SH-SY5Y (cell line): ENCODE results near the gene CST4.

Experiments used
- GATA2 ChIP-seq: IDR thresholded peaks from 2 replicates; pipeline ENCODE4 v1.6.1; 2011; ENCODE audit warnings: mild to moderate bottlenecking, low read depth, low read length
- GATA3 ChIP-seq: IDR thresholded peaks from 2 replicates; pipeline ENCODE4 v1.6.1; 2011; ENCODE audit warnings: low read depth, mild to moderate bottlenecking, low read length, moderate library complexity

- TF ChIP-seq GATA3 (no peak), GATA2 (no peak)
Observed at GRCh38 chr20:23666698-23667097, 22.1 kb downstream of the CST4 start.
